ENCODE data around the gene NDNF.
A peak's percentile ranks its signal among the peaks of the same experiment; 100 is the strongest.

The NDNF gene

DNA sequence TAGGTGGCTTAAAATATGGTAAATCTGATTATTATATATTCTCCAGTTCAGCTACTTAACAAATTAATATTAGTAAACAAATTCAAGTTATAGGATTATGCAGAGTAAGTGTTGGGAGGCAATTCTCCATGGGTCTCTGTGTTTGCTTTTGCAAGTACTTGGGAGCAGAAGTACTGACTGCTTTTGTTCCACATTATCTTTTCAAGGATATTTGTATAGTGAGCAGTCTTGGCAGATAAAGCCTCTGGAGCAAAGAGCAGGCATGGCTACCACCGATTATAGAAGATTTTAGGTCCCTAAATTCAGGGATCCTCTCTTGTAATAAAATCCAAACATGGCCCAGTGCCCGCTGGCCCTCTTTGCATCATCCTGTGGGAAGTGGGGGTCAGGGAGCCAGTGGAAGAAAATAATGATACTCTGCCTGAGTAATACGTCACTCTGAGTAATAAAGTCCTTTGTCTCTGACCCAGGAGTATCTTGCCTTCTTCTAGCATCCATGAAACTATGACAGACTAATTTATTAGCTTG, 23.2 kb downstream of the NDNF start:
- H3K4me3 ChIP-seq (ENCODE audit: low read depth, low read length), result no peak overlapping the region
- TF ChIP-seq, protein P1, sequence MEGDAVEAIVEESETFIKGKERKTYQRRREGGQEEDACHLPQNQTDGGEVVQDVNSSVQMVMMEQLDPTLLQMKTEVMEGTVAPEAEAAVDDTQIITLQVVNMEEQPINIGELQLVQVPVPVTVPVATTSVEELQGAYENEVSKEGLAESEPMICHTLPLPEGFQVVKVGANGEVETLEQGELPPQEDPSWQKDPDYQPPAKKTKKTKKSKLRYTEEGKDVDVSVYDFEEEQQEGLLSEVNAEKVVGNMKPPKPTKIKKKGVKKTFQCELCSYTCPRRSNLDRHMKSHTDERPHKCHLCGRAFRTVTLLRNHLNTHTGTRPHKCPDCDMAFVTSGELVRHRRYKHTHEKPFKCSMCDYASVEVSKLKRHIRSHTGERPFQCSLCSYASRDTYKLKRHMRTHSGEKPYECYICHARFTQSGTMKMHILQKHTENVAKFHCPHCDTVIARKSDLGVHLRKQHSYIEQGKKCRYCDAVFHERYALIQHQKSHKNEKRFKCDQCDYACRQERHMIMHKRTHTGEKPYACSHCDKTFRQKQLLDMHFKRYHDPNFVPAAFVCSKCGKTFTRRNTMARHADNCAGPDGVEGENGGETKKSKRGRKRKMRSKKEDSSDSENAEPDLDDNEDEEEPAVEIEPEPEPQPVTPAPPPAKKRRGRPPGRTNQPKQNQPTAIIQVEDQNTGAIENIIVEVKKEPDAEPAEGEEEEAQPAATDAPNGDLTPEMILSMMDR (IDR thresholded peaks at IDR 0.05; ENCODE audit: low read depth, low read length, missing control alignments), result no peak

DNA sequence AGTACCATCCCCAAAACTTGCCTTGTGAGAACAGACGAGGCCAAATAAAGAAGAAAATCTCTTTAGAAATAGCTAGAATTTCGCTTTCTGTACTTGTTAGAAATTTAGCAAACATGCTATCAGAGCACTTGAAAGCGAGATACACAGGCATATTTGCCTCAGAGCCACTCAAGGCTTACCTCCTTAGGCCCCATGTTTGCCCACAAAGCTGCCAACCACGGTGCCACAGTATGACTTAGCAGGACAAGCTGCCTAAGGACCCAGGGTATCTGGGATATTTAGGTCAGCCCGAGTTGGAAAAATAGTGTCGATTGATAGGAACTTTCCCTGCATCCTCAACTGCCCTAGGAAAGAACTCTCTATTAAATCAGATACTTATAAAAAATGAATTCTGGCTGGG, 24.2 kb downstream of the NDNF start:
- TF ChIP-seq, protein P1 (IDR thresholded peaks at IDR 0.05; ENCODE audit: low read depth, low read length, missing control alignments), result no peak
- no peak overlapping the region for H3K4me3 ChIP-seq (ENCODE audit: low read depth, low read length)
- DNase-seq (ENCODE audit: low read depth), result no peak

More for the DNA sequence above, 23.2 kb downstream of the NDNF start:
- DNase-seq (ENCODE audit: low read depth), result no peak

DNA sequence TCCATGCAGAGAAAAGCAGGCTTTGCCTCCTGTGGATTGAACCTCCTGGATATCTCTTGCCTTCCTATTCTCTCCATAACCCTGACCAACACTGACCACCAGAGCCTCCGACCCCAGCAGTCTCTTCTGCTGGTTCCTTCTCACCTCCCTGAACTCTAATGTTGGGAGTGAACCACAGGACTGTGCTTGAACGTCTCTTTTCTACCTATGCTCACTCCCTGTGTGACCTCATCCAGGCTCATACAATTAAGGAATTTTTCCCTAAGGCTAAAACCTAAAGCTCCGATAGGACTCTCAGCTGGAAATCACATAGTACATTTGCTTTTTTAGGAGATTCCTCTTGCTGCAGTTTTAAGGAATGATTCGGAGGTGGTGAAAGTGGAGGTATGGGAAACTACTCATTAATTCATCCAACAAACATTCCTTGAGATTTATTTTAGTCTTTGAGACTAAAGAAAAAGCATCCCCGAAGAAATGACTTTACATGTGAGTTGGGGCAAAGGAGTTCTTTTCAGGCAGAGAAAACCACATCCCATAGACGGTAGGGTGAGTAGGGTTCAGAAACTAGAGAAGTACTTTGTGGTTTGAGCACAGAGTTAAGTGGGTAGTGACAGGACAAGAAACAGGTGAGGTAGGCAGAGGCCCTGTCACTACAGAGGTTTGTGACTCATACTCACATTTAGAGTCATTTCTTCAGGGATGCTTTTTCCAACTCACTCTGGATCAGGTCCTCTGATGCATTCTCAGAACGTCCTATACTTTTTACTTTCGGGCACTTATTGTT, 30.8 kb downstream of the NDNF start:
- peak; percentile 12 for DNase-seq (ENCODE audit: low read depth)
- no peak overlapping the region for H3K4me3 ChIP-seq (ENCODE audit: low read depth, low read length)
- TF ChIP-seq, protein P1 (IDR thresholded peaks at IDR 0.05; ENCODE audit: low read depth, low read length, missing control alignments), result no peak

DNA sequence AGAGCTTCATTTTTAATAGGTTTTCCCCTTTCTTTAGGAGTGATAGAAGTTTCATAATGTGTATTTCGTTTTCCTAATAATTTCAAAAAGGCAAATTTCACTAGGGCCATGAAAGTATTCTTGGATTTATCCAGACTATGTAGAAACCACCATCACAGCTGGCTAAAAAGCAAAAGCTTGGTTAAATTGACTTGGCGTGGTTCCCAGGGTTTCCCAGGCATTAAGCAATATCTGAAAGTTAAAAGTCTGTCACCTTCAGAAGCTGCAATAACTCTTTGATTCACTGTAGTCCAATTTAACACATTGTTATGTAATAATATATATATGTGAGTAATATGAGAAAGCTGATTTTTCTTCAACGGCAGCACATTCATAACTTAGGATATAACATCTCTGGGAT, 38.3 kb downstream of the NDNF start:
- TF ChIP-seq, protein P1 (IDR thresholded peaks at IDR 0.05; ENCODE audit: low read depth, low read length, missing control alignments), result no peak
- H3K4me3 ChIP-seq (ENCODE audit: low read depth, low read length), result no peak overlapping the region
- no peak for DNase-seq (ENCODE audit: low read depth)

DNA sequence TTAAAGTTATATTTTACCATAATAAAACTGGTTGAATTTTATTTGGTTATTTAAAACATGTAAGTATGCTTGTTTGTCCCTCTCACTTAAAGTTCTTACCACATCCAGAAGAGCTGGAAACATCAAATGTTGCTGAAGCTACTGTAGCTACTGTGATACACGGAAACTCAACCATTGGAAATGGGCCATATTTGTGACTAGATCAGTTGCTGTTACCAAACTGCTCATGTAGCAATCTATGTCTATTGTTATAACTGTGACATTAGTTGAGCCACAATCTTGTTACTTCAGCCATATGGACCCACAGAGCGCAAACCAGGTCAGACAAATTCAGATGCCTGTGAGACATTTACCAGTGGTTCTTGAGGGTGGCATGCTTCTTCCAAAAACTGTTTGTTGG, 41.6 kb downstream of the NDNF start:
- no peak for DNase-seq (ENCODE audit: low read depth)
- no peak overlapping the region for H3K4me3 ChIP-seq (ENCODE audit: low read depth, low read length)
- TF ChIP-seq, protein P1 (IDR thresholded peaks at IDR 0.05; ENCODE audit: low read depth, low read length, missing control alignments), result no peak

DNA sequence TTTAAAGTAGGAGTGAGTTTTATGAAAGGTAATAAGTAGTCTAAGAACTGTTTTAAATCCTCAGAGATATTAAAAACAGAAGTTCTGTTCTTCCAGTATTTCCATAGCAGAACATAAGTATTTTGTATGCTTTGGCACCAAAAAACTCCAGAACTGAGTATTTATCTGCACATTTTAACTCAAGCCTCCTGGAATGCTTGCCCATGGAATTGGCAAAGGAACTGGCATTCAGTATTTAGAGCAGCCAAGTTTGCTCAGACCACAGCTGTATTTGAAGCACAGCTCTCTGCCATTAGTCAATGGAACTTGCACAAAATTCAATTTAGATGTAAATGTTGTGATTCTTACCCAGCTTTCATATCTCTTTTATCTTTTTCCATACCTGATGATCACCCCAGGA, 42.2 kb downstream of the NDNF start:
- no peak for DNase-seq (ENCODE audit: low read depth)
- H3K4me3 ChIP-seq (ENCODE audit: low read depth, low read length), result no peak overlapping the region
- TF ChIP-seq, protein P1 (IDR thresholded peaks at IDR 0.05; ENCODE audit: low read depth, low read length, missing control alignments), result no peak

DNA sequence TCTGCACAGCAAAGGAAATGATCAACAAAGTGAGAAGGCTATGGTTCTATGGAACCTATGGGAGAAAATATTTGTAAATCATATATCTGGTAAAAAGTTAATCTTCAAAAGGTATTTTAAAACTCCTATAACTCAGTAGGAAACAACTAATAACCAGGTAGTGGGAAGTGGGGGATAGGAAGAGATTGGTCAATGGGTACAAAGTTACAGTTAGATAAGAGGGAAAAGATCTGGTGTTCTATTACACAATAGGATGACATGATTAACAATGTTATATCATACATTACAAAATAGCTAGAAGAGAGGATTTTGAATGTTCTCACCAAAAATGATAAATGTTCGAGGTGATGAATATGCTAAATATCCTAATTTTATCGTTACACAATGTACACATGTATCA, 46.3 kb downstream of the NDNF start:
- no peak for DNase-seq (ENCODE audit: low read depth)
- no peak overlapping the region for H3K4me3 ChIP-seq (ENCODE audit: low read depth, low read length)
- TF ChIP-seq, protein P1 (IDR thresholded peaks at IDR 0.05; ENCODE audit: low read depth, low read length, missing control alignments), result no peak
